A673 (cell line): ENCODE measurements around the gene MASP1. TPM values are rescaled to one million over a fixed set of nuclear protein-coding genes. Genes with fewer than 3 reads are reported as not detected.

Source experiments
- BruUV-seq: library from RNA; stranded (reverse); fragments of 400-500 nt; replicated peaks from 2 replicates; lab custom pipeline; 2021; lab: Mats Ljungman, UMichigan
- CTCF ChIA-PET: fragments of 300-600 bp; sonication (Branson Sonifier 250); formaldehyde crosslinking; loops from one replicate; lab custom pipeline; 2022; ENCODE audit warnings: antibody characterized with exemption; lab: Charles Lee
- POLR2A ChIA-PET: fragments of 300-600 bp; sonication (Branson Sonifier 250); formaldehyde crosslinking; loops from one replicate; lab custom pipeline; 2022; ENCODE audit warnings: antibody characterized with exemption; ENCODE audit not compliant: low non-redundant PET; lab: Charles Lee
- DNase-seq: peaks from one replicate; pipeline ENCODE4 v3.0.0-alpha.2; 2015; ENCODE audit warnings: low spot score
- H3K27ac ChIP-seq: fragments of 200-600 bp; sonication (generic); 2 replicates; pipeline ENCODE4 v1.5.1; 2016; ENCODE audit warnings: mixed run types, low read depth, mild to moderate bottlenecking, mixed read lengths, antibody characterized with exemption, low read length; ENCODE audit not compliant: poor library complexity, severe bottlenecking
- H3K27me3 ChIP-seq: fragments of 200-600 bp; sonication (generic); replicated peaks from 2 replicates; pipeline ENCODE4 v1.6.1; 2017; ENCODE audit warnings: mixed run types, low read depth, mild to moderate bottlenecking, mixed read lengths, antibody characterized with exemption, low read length; ENCODE audit not compliant: insufficient read depth, poor library complexity
- H3K36me3 ChIP-seq: fragments of 200-600 bp; sonication (generic); 2 replicates; pipeline ENCODE4 v1.6.1; 2016; ENCODE audit warnings: mixed run types, mild to moderate bottlenecking, mixed read lengths, antibody characterized with exemption, low read length; ENCODE audit not compliant: insufficient read depth, poor library complexity, severe bottlenecking
- H3K4me1 ChIP-seq: fragments of 200-600 bp; sonication (generic); 2 replicates; pipeline ENCODE4 v1.6.1; 2017; ENCODE audit warnings: mixed run types, mild to moderate bottlenecking, mixed read lengths, antibody characterized with exemption, low read length; ENCODE audit not compliant: insufficient read depth, poor library complexity, severe bottlenecking
- H3K4me3 ChIP-seq: fragments of 200-600 bp; sonication (generic); 2 replicates; pipeline ENCODE4 v1.5.1; 2016; ENCODE audit warnings: low read depth, mixed run types, mild to moderate bottlenecking, mixed read lengths, low read length; ENCODE audit not compliant: poor library complexity, severe bottlenecking
- H3K9me3 ChIP-seq: fragments of 200-600 bp; sonication (generic); 2 replicates; pipeline ENCODE4 v1.6.1; 2016; ENCODE audit warnings: mixed run types, low read depth, mild to moderate bottlenecking, mixed read lengths, antibody characterized with exemption, low read length; ENCODE audit not compliant: poor library complexity, severe bottlenecking
- EZH2 ChIP-seq: fragments of 200-600 bp; sonication (generic); IDR thresholded peaks from 2 replicates; pipeline ENCODE4 v1.6.1; 2017; ENCODE audit warnings: borderline replicate concordance, low read depth, mild to moderate bottlenecking, mixed read lengths, antibody characterized with exemption, low read length; ENCODE audit not compliant: poor library complexity, severe bottlenecking
- intact Hi-C: fragments of 100-400 bp; cut with micrococcal nuclease; formaldehyde crosslinking; loops from one replicate; pipeline ENCODE4 v1.10.0; 2022; ENCODE audit not compliant: unreplicated experiment
- total RNA-seq: library from RNA; stranded (reverse); gene quantifications from 2 replicates; pipeline ENCODE4 v1.2.3, GENCODE V29; 2021
- TF ChIP-seq, protein P1 (sequence below): fragments of 300-800, 200-600 bp; sonication (generic); conservative IDR thresholded peaks from 2 replicates; pipeline ENCODE4 v1.5.1; 2017; ENCODE audit warnings: low read depth, mild to moderate bottlenecking, antibody characterized with exemption, low read length, moderate library complexity, mixed read lengths

Gene MASP1
- total RNA-seq, 1 experiment from 2014 or later, result not detected

DNA sequence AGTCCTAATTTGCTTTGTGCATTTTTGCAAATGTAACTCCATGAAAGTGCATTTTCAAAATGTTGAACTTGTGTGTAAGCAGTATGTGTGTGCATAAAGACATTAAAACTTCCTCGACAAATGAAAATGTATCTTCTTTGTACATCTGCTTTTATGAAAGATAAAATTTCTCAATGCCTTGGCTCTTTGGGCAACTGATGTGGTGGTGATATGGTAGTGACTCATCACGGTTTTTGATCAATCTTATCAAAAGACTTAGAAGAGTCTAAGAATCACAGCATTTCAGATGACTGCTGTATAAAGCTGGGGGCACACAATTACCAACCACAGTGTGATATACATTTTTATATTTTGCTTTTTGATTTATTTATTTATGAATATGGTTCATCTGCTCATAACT lies 5.4 kb upstream of the MASP1 start:
- no peak overlapping the region for H3K27ac ChIP-seq
- TF ChIP-seq EZH2, result no peak
- TF ChIP-seq, protein P1, sequence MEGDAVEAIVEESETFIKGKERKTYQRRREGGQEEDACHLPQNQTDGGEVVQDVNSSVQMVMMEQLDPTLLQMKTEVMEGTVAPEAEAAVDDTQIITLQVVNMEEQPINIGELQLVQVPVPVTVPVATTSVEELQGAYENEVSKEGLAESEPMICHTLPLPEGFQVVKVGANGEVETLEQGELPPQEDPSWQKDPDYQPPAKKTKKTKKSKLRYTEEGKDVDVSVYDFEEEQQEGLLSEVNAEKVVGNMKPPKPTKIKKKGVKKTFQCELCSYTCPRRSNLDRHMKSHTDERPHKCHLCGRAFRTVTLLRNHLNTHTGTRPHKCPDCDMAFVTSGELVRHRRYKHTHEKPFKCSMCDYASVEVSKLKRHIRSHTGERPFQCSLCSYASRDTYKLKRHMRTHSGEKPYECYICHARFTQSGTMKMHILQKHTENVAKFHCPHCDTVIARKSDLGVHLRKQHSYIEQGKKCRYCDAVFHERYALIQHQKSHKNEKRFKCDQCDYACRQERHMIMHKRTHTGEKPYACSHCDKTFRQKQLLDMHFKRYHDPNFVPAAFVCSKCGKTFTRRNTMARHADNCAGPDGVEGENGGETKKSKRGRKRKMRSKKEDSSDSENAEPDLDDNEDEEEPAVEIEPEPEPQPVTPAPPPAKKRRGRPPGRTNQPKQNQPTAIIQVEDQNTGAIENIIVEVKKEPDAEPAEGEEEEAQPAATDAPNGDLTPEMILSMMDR, result no peak
- no peak for DNase-seq
- intact Hi-C loops, result loop anchor here (5.0 kb wide), 1 partner anchor 75 kb away; no protein-coding TSS in a partner anchor
- H3K4me1 ChIP-seq, result peaks cover 8% of the 10 kb centered on the region
- BruUV-seq, result no TSS peak
- H3K27me3 ChIP-seq, result no peaks in the 10 kb centered on the region
- POLR2A ChIA-PET, result interaction anchor here (0.6 kb wide), 1 partner anchor 46 kb away, joined by 3 read pairs; no protein-coding TSS in a partner anchor
- H3K9me3 ChIP-seq, result no peaks in the 10 kb centered on the region
- H3K36me3 ChIP-seq, result no peaks in the 10 kb centered on the region
- H3K4me3 ChIP-seq, result no peak overlapping the region
- CTCF ChIA-PET, result no interaction called here

DNA sequence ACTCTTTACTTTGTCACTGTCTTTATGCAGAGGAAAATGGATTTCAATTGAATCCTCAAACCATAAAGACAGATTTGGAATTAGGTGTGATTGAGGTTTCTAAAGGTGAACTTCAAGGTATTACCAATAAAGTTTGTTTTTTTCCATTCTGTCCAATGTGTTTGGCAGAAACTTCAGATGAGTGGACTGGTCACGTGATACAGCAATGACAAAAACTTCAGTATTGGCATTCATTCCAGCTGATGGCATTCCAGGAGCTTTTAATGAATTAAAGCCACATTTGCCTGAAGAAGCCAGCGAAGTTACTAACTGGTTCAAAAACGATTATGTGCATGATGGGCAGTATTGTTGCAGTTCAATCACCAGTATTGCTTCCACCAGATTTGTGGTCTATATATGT lies 4.5 kb upstream of the MASP1 start:
- TF ChIP-seq, protein P1, result no peak
- no peak for TF ChIP-seq EZH2
- intact Hi-C loops, result loop anchor here (5.0 kb wide), 1 partner anchor 74 kb away; no protein-coding TSS in a partner anchor
- Histone ChIP-seq H3K4me1 (peaks cover 8% of the 10 kb centered on the region), H3K27me3 (no peaks in the 10 kb centered on the region), H3K4me3 (no peak overlapping the region), H3K9me3 (no peaks in the 10 kb centered on the region), H3K27ac (no peak overlapping the region), H3K36me3 (no peaks in the 10 kb centered on the region)
- no TSS peak for BruUV-seq
- ChIA-PET CTCF (no interaction called here), POLR2A (no interaction called here)
- DNase-seq, result no peak

GRCh38 chr3:187295316-187296034 lies 3.9 kb upstream of the MASP1 start:
- intact Hi-C loops, result loop anchor here (5.0 kb wide), 1 partner anchor 73 kb away; no protein-coding TSS in a partner anchor
- ChIA-PET POLR2A (no interaction called here), CTCF (no interaction called here)
- no peaks in the 10 kb centered on the region for H3K9me3 ChIP-seq
- BruUV-seq, result no TSS peak
- DNase-seq, result no peak
- TF ChIP-seq EZH2, result no peak
- TF ChIP-seq, protein P1, result peak; percentile 34; the same call in 1 of the 2 replicates
- H3K4me1 ChIP-seq, result peaks cover 8% of the 10 kb centered on the region
- no peaks in the 10 kb centered on the region for H3K27me3 ChIP-seq
- no peak overlapping the region for H3K4me3 ChIP-seq
- no peak overlapping the region for H3K27ac ChIP-seq
- H3K36me3 ChIP-seq, result no peaks in the 10 kb centered on the region
